DOHH2 (cell line): ENCODE results near the gene AMPH.

ENCODE experiments used
- H3F3A ChIP-seq: fragments of 200-600 bp; sonication (generic), shearing (Covaris generic); 2 replicates; pipeline ENCODE4 v1.6.0; 2016; ENCODE audit warnings: antibody characterized with exemption, mild to moderate bottlenecking; ENCODE audit not compliant: control insufficient read depth, insufficient read depth
- H3K27ac ChIP-seq: fragments of 200-600 bp; sonication (generic); 2 replicates; pipeline ENCODE4 v1.5.1; 2014; ENCODE audit warnings: low read depth, mild to moderate bottlenecking, low read length, moderate library complexity
- H3K27me3 ChIP-seq: fragments of 200-600 bp; sonication (generic); 2 replicates; pipeline ENCODE4 v1.6.1; 2014; ENCODE audit warnings: mild to moderate bottlenecking, low read length, mixed read lengths; ENCODE audit not compliant: control insufficient read depth
- H3K36me3 ChIP-seq: fragments of 200-600 bp; sonication (generic); 2 replicates; pipeline ENCODE4 v1.6.1; 2014; ENCODE audit warnings: mild to moderate bottlenecking, low read length, moderate library complexity, mixed read lengths; ENCODE audit not compliant: control insufficient read depth
- H3K4me1 ChIP-seq: fragments of 200-600 bp; sonication (generic); 2 replicates; pipeline ENCODE4 v1.6.1; 2014; ENCODE audit warnings: mild to moderate bottlenecking, low read length, mixed read lengths; ENCODE audit not compliant: control insufficient read depth
- H3K4me2 ChIP-seq: fragments of 200-600 bp; sonication (generic); 2 replicates; pipeline ENCODE4 v1.6.0; 2014; ENCODE audit warnings: mild to moderate bottlenecking, low read length, moderate library complexity
- H3K4me3 ChIP-seq: fragments of 200-600 bp; sonication (generic); 2 replicates; pipeline ENCODE4 v1.5.1; 2014; ENCODE audit warnings: mild to moderate bottlenecking, low read length, mixed read lengths
- H3K79me2 ChIP-seq: fragments of 200-600 bp; sonication (generic); 2 replicates; pipeline ENCODE4 v1.6.1; 2014; ENCODE audit warnings: mild to moderate bottlenecking, low read length, mixed read lengths; ENCODE audit not compliant: control insufficient read depth
- H3K9me2 ChIP-seq: fragments of 200-600 bp; sonication (generic); replicated peaks from 2 replicates; pipeline ENCODE4 v1.6.1; 2014; ENCODE audit warnings: mild to moderate bottlenecking, low read length, mixed read lengths; ENCODE audit not compliant: control insufficient read depth
- H3K9me3 ChIP-seq: fragments of 200-600 bp; sonication (generic); 2 replicates; pipeline ENCODE4 v1.6.1; 2014; ENCODE audit warnings: antibody characterized with exemption, low read length, mixed read lengths; ENCODE audit not compliant: control insufficient read depth, insufficient read depth
- H4K20me1 ChIP-seq: fragments of 200-600 bp; sonication (generic); 2 replicates; pipeline ENCODE4 v1.6.0; 2014; ENCODE audit warnings: low read depth, mild to moderate bottlenecking, antibody characterized with exemption, low read length, moderate library complexity; ENCODE audit not compliant: control insufficient read depth, insufficient read depth
- CTCF ChIP-seq: fragments of 200-600 bp; sonication (generic); IDR thresholded peaks from one replicate; pipeline ENCODE4 v1.5.1; 2014; ENCODE audit warnings: antibody characterized with exemption, mild to moderate bottlenecking, low read depth, low read length; ENCODE audit not compliant: poor library complexity, severe bottlenecking
- EZH2phosphoT487 ChIP-seq: fragments of 200-600 bp; sonication (generic); IDR thresholded peaks from 2 replicates; pipeline ENCODE4 v1.6.1; 2017; ENCODE audit warnings: borderline replicate concordance, mild to moderate bottlenecking, antibody characterized with exemption, low read length, moderate library complexity, mixed read lengths

The AMPH gene

GRCh38 chr7:38546763-38547162 lies 84.4 kb downstream of the AMPH start:
- no peaks in the 10 kb centered on the region for H3K79me2 ChIP-seq
- no peaks in the 10 kb centered on the region for H3K27me3 ChIP-seq
- no peaks in the 10 kb centered on the region for H3F3A ChIP-seq
- no peaks in the 10 kb centered on the region for H3K36me3 ChIP-seq
- H3K4me3 ChIP-seq, result no peak overlapping the region
- TF ChIP-seq EZH2phosphoT487 (no peak), CTCF (no peak)
- H3K4me2 ChIP-seq, result no peak overlapping the region
- H3K9me3 ChIP-seq, result no peaks in the 10 kb centered on the region
- no peak overlapping the region for H3K27ac ChIP-seq
- no peaks in the 10 kb centered on the region for H4K20me1 ChIP-seq
- no peaks in the 10 kb centered on the region for H3K4me1 ChIP-seq
- H3K9me2 ChIP-seq, result no peaks in the 10 kb centered on the region

- TF ChIP-seq EZH2phosphoT487 (no peak), CTCF (no peak)
- Histone ChIP-seq H3K4me3 (no peak overlapping the region), H3K79me2 (no peaks in the 10 kb centered on the region), H3K27me3 (no peaks in the 10 kb centered on the region), H4K20me1 (no peaks in the 10 kb centered on the region), H3K4me1 (no peaks in the 10 kb centered on the region), H3K36me3 (no peaks in the 10 kb centered on the region), H3K27ac (no peak overlapping the region), H3K9me3 (no peaks in the 10 kb centered on the region), H3K4me2 (no peak overlapping the region), H3F3A (no peaks in the 10 kb centered on the region), H3K9me2 (no peaks in the 10 kb centered on the region)
Measured at GRCh38 chr7:38545977-38546376, 85.2 kb downstream of the AMPH start.

- no peaks in the 10 kb centered on the region for H3K79me2 ChIP-seq
- no peak overlapping the region for H3K4me2 ChIP-seq
- no peak overlapping the region for H3K4me3 ChIP-seq
- H3K4me1 ChIP-seq, result no peaks in the 10 kb centered on the region
- no peaks in the 10 kb centered on the region for H3F3A ChIP-seq
- TF ChIP-seq EZH2phosphoT487 (no peak), CTCF (no peak)
- no peaks in the 10 kb centered on the region for H3K36me3 ChIP-seq
- no peak overlapping the region for H3K27ac ChIP-seq
- no peaks in the 10 kb centered on the region for H3K27me3 ChIP-seq
- no peaks in the 10 kb centered on the region for H4K20me1 ChIP-seq
- H3K9me2 ChIP-seq, result no peaks in the 10 kb centered on the region
- H3K9me3 ChIP-seq, result no peaks in the 10 kb centered on the region
Measured at GRCh38 chr7:38542156-38542555, 89.0 kb downstream of the AMPH start.

- no peak overlapping the region for H3K4me3 ChIP-seq
- no peaks in the 10 kb centered on the region for H3F3A ChIP-seq
- no peaks in the 10 kb centered on the region for H3K9me3 ChIP-seq
- TF ChIP-seq EZH2phosphoT487 (no peak), CTCF (no peak)
- H3K27ac ChIP-seq, result no peak overlapping the region
- no peaks in the 10 kb centered on the region for H3K9me2 ChIP-seq
- H3K4me1 ChIP-seq, result no peaks in the 10 kb centered on the region
- H3K4me2 ChIP-seq, result no peak overlapping the region
- no peaks in the 10 kb centered on the region for H3K79me2 ChIP-seq
- no peaks in the 10 kb centered on the region for H4K20me1 ChIP-seq
- no peaks in the 10 kb centered on the region for H3K27me3 ChIP-seq
- H3K36me3 ChIP-seq, result no peaks in the 10 kb centered on the region
Measured at GRCh38 chr7:38541440-38541839, 89.7 kb downstream of the AMPH start.
